Immature natural killer cell (primary cell): ENCODE measurements around the gene ANKRD13C. TPM values are rescaled to one million over a fixed set of nuclear protein-coding genes. Genes with fewer than 3 reads are reported as not detected.
"Not testable (repeated sequence)": the region's sequence is repeated elsewhere in the genome, so short reads cannot be mapped to it uniquely, and the experiment has no call there.

Experiments used
- DNase-seq, 3 donors: peaks; one replicate each; pipeline ENCODE4 v3.0.0; 2022; ENCODE audit warnings: mixed read lengths in 1 of 3
- H3K27ac Mint-ChIP-seq, 6 donors: one replicate each; pipeline ENCODE4 v1.8.0; 2020; ENCODE audit warnings: mixed read lengths in 6 of 6, mild to moderate bottlenecking in 5 of 6, inconsistent platforms in 4 of 6, moderate library complexity in 3 of 6
- H3K27me3 Mint-ChIP-seq, 3 donors: one replicate each; pipeline ENCODE4 v1.8.0; 2020 to 2021; ENCODE audit warnings: low read depth in 3 of 3, mild to moderate bottlenecking in 3 of 3, mixed read lengths in 3 of 3, moderate library complexity in 3 of 3, inconsistent platforms in 1 of 3
- H3K36me3 Mint-ChIP-seq, 3 donors: one replicate each; pipeline ENCODE4 v1.8.0; 2020; ENCODE audit warnings: mixed read lengths in 3 of 3, inconsistent platforms in 2 of 3, mild to moderate bottlenecking in 2 of 3
- H3K4me1 Mint-ChIP-seq, 2 donors: one replicate each; pipeline ENCODE4 v1.8.0; 2020; ENCODE audit warnings: inconsistent platforms in 2 of 2, mild to moderate bottlenecking in 2 of 2, mixed read lengths in 2 of 2, moderate library complexity in 1 of 2
- H3K4me3 Mint-ChIP-seq, 5 donors: one replicate each; pipeline ENCODE4 v1.8.0; 2020; ENCODE audit warnings: mild to moderate bottlenecking in 5 of 5, mixed read lengths in 5 of 5, inconsistent platforms in 3 of 5, moderate library complexity in 3 of 5
- H3K9me3 Mint-ChIP-seq, 6 donors: one replicate each; pipeline ENCODE4 v1.8.0; 2020; ENCODE audit warnings: mild to moderate bottlenecking in 6 of 6, mixed read lengths in 6 of 6, inconsistent platforms in 4 of 6, moderate library complexity in 3 of 6
- polyA plus RNA-seq, 3 donors: library from polyadenylated mRNA; unstranded; fragments of 300-500 nt; fragmentation: Illumina TruSeq; gene quantifications; one replicate each; pipeline ENCODE4 v1.2.3, GENCODE V29; 2021

Gene ANKRD13C
- 10 to 100 TPM in 1 of 3 donors, 1 to 10 TPM in 2; 7.0 to 14.6 (median 8.3) TPM for polyA plus RNA-seq

- no peaks in the 10 kb centered on the region for H3K9me3 Mint-ChIP-seq
- peaks cover 43 to 61% of the 10 kb centered on the region in 2 donors for H3K4me1 Mint-ChIP-seq
- peak within 1 kb of the TSS; percentile 94 to 99 (median 96) for H3K4me3 Mint-ChIP-seq
- peak within 1 kb of the TSS; percentile 95 to 100 (median 97) for H3K27ac Mint-ChIP-seq
- H3K27me3 Mint-ChIP-seq: peaks cover 10 to 14% (median 12%) of the 10 kb centered on the region in 3 donors
- H3K36me3 Mint-ChIP-seq: peaks cover 0 to 6% (median 6%) of the 10 kb centered on the region in 3 donors
- peak; percentile 91 to 94 (median 94) for DNase-seq
These were observed at the start of gene ANKRD13C for GRCh38 chr1:70354332-70355110. TSS of gene ANKRD13C (minus strand) at chr1:70354722. CDS start at chr1:70354408, 314 bp downstream.

GRCh38 chr1:70403759-70404158 lies 49.2 kb upstream of the ANKRD13C start:
- DNase-seq: no peak
- H3K9me3 Mint-ChIP-seq: no peaks in the 10 kb centered on the region
- H3K27me3 Mint-ChIP-seq: peaks cover 2 to 15% (median 4%) of the 10 kb centered on the region in 3 donors
- H3K4me1 Mint-ChIP-seq: no peaks in the 10 kb centered on the region
- no peaks in the 10 kb centered on the region for H3K36me3 Mint-ChIP-seq
- no peak overlapping the region for H3K4me3 Mint-ChIP-seq
- H3K27ac Mint-ChIP-seq: no peak overlapping the region

- Mint-ChIP-seq H3K9me3 (no peaks in the 10 kb centered on the region), H3K4me3 (no peak overlapping the region), H3K27ac (no peak overlapping the region), H3K27me3 (peaks cover 0 to 19% (median 4%) of the 10 kb centered on the region in 3 donors), H3K4me1 (no peaks in the 10 kb centered on the region), H3K36me3 (no peaks in the 10 kb centered on the region)
- DNase-seq: no peak
These were observed 47.5 kb upstream of the ANKRD13C start for GRCh38 chr1:70401974-70402373.

GRCh38 chr1:70400335-70400734 lies 45.8 kb upstream of the ANKRD13C start:
- Mint-ChIP-seq H3K4me3 (no peak overlapping the region), H3K9me3 (no peaks in the 10 kb centered on the region), H3K4me1 (no peaks in the 10 kb centered on the region), H3K27ac (no peak overlapping the region), H3K27me3 (peaks cover 0 to 19% (median 6%) of the 10 kb centered on the region in 3 donors), H3K36me3 (no peaks in the 10 kb centered on the region)
- DNase-seq: no peak

- no peaks in the 10 kb centered on the region for H3K4me1 Mint-ChIP-seq
- no peak for DNase-seq
- no peaks in the 10 kb centered on the region for H3K36me3 Mint-ChIP-seq
- H3K9me3 Mint-ChIP-seq: no peaks in the 10 kb centered on the region
- H3K4me3 Mint-ChIP-seq: no peak overlapping the region
- peaks cover 4 to 11% (median 6%) of the 10 kb centered on the region in 3 donors for H3K27me3 Mint-ChIP-seq
- H3K27ac Mint-ChIP-seq: no peak overlapping the region
These were observed 42.5 kb upstream of the ANKRD13C start for GRCh38 chr1:70397013-70397412.

- peaks cover 4 to 11% (median 6%) of the 10 kb centered on the region in 3 donors for H3K27me3 Mint-ChIP-seq
- no peak overlapping the region for H3K4me3 Mint-ChIP-seq
- H3K9me3 Mint-ChIP-seq: no peaks in the 10 kb centered on the region
- no peak for DNase-seq
- no peak overlapping the region for H3K27ac Mint-ChIP-seq
- no peaks in the 10 kb centered on the region for H3K36me3 Mint-ChIP-seq
- no peaks in the 10 kb centered on the region for H3K4me1 Mint-ChIP-seq
These were observed 42.1 kb upstream of the ANKRD13C start for GRCh38 chr1:70396607-70397006.

- H3K4me3 Mint-ChIP-seq: no peak overlapping the region
- H3K27ac Mint-ChIP-seq: no peak overlapping the region
- H3K4me1 Mint-ChIP-seq: no peaks in the 10 kb centered on the region
- H3K36me3 Mint-ChIP-seq: no peaks in the 10 kb centered on the region
- H3K27me3 Mint-ChIP-seq: peaks cover 2 to 4% (median 3%) of the 10 kb centered on the region in 3 donors
- H3K9me3 Mint-ChIP-seq: no peaks in the 10 kb centered on the region
- no peak for DNase-seq
These were observed 38.1 kb upstream of the ANKRD13C start for GRCh38 chr1:70392626-70393025.

GRCh38 chr1:70387507-70387906 lies 33.0 kb upstream of the ANKRD13C start:
- Mint-ChIP-seq H3K36me3 (no peaks in the 10 kb centered on the region), H3K27me3 (peaks cover 0 to 2% (median 0%) of the 10 kb centered on the region in 3 donors), H3K4me3 (no peak overlapping the region), H3K27ac (no peak overlapping the region), H3K9me3 (no peaks in the 10 kb centered on the region), H3K4me1 (no peaks in the 10 kb centered on the region)
- no peak for DNase-seq

GRCh38 chr1:70386121-70386520 lies 31.6 kb upstream of the ANKRD13C start:
- H3K4me1 Mint-ChIP-seq: no peaks in the 10 kb centered on the region
- DNase-seq: no peak
- no peaks in the 10 kb centered on the region for H3K36me3 Mint-ChIP-seq
- no peak overlapping the region for H3K27ac Mint-ChIP-seq
- peaks cover 0 to 7% (median 2%) of the 10 kb centered on the region in 3 donors for H3K27me3 Mint-ChIP-seq
- H3K4me3 Mint-ChIP-seq: no peak overlapping the region
- H3K9me3 Mint-ChIP-seq: no peaks in the 10 kb centered on the region

GRCh38 chr1:70385477-70385876 lies 31.0 kb upstream of the ANKRD13C start:
- Mint-ChIP-seq H3K27ac (no peak overlapping the region), H3K36me3 (no peaks in the 10 kb centered on the region)

GRCh38 chr1:70384542-70384941 lies 30.0 kb upstream of the ANKRD13C start:
- no peak overlapping the region for H3K4me3 Mint-ChIP-seq
- no peak for DNase-seq
- no peaks in the 10 kb centered on the region for H3K36me3 Mint-ChIP-seq
- no peaks in the 10 kb centered on the region for H3K4me1 Mint-ChIP-seq
- no peak overlapping the region for H3K27ac Mint-ChIP-seq
- peaks cover 0 to 7% (median 2%) of the 10 kb centered on the region in 3 donors for H3K27me3 Mint-ChIP-seq
- H3K9me3 Mint-ChIP-seq: no peaks in the 10 kb centered on the region

More at GRCh38 chr1:70385477-70385876, 31.0 kb upstream of the ANKRD13C start:
- Mint-ChIP-seq H3K4me3 (no peak overlapping the region), H3K4me1 (no peaks in the 10 kb centered on the region), H3K27me3 (peaks cover 0 to 7% (median 2%) of the 10 kb centered on the region in 3 donors), H3K9me3 (no peaks in the 10 kb centered on the region)
- no peak for DNase-seq

- Mint-ChIP-seq H3K27me3 (peaks cover 0 to 7% (median 2%) of the 10 kb centered on the region in 3 donors), H3K27ac (no peak overlapping the region), H3K4me3 (no peak overlapping the region), H3K4me1 (no peaks in the 10 kb centered on the region), H3K9me3 (no peaks in the 10 kb centered on the region), H3K36me3 (no peaks in the 10 kb centered on the region)
- DNase-seq: no peak
These were observed 29.0 kb upstream of the ANKRD13C start for GRCh38 chr1:70383483-70383882.

- no peak overlapping the region for H3K27ac Mint-ChIP-seq
- H3K9me3 Mint-ChIP-seq: no peaks in the 10 kb centered on the region
- no peaks in the 10 kb centered on the region for H3K4me1 Mint-ChIP-seq
- H3K4me3 Mint-ChIP-seq: no peak overlapping the region
- H3K27me3 Mint-ChIP-seq: peaks cover 0 to 7% (median 2%) of the 10 kb centered on the region in 3 donors
- no peak for DNase-seq
- H3K36me3 Mint-ChIP-seq: no peaks in the 10 kb centered on the region
These were observed 28.2 kb upstream of the ANKRD13C start for GRCh38 chr1:70382682-70383081.

- Mint-ChIP-seq H3K4me1 (no peaks in the 10 kb centered on the region), H3K36me3 (no peaks in the 10 kb centered on the region), H3K27ac (no peak overlapping the region), H3K4me3 (no peak overlapping the region), H3K9me3 (no peaks in the 10 kb centered on the region), H3K27me3 (no peaks in the 10 kb centered on the region)
- DNase-seq: no peak
These were observed 21.7 kb upstream of the ANKRD13C start for GRCh38 chr1:70376196-70376595.

- H3K4me3 Mint-ChIP-seq, H3K36me3 Mint-ChIP-seq, H3K27ac Mint-ChIP-seq, H3K9me3 Mint-ChIP-seq, H3K27me3 Mint-ChIP-seq, H3K4me1 Mint-ChIP-seq, DNase-seq: not testable (repeated sequence)
These were observed 19.1 kb upstream of the ANKRD13C start for GRCh38 chr1:70373580-70373979.
